OCI-LY1 (cell line): ENCODE measurements around the gene FMR1.

ENCODE experiments used
- CTCF ChIP-seq: fragments of 200-600 bp; sonication (generic), shearing (Covaris generic); IDR thresholded peaks from 2 replicates; pipeline ENCODE4 v1.5.1; 2017; ENCODE audit warnings: mild to moderate bottlenecking, antibody characterized with exemption, low read length, moderate library complexity, mixed read lengths
- EZH2 ChIP-seq: fragments of 200-600 bp; sonication (generic), shearing (Covaris generic); IDR thresholded peaks from 2 replicates; pipeline ENCODE4 v1.8.0; 2017; ENCODE audit warnings: borderline replicate concordance, mixed run types, mild to moderate bottlenecking, antibody characterized with exemption, low read length, moderate library complexity, mixed read lengths

GRCh38 chrX:147911192-147912022 lies at the start of gene FMR1:
- TF ChIP-seq CTCF (no peak), EZH2 (no peak)
